GM21381 (cell line): ENCODE results near the gene MORC2.

Experiments
- ATAC-seq: cut with Tn5 transposase; IDR thresholded peaks from one replicate; pipeline ENCODE4 v1.9.1; 2021; ENCODE audit warnings: mild to moderate bottlenecking, moderate library complexity; ENCODE audit not compliant: unreplicated experiment

The MORC2 gene

GRCh38 chr22:30875481-30876215 is 92.9 kb downstream of the MORC2 start:
- no peak for ATAC-seq
